Endothelial cell of umbilical vein (primary cell): Measurements from ENCODE around the gene MED19. TPM values are rescaled to one million over a fixed set of nuclear protein-coding genes. Genes with fewer than 3 reads are reported as not detected.

Source experiments
- BruUV-seq: library from RNA; stranded (reverse); fragments of 400-500 nt; replicated peaks from 2 replicates; lab custom pipeline; 2021; lab: Mats Ljungman, UMichigan
- CTCF ChIA-PET: fragments of 300-600, 350-600 bp; sonication (Branson Sonifier 250); formaldehyde crosslinking; loops from one replicate; lab custom pipeline; 2021; ENCODE audit warnings: antibody characterized with exemption, inconsistent platforms; lab: Charles Lee
- POLR2A ChIA-PET: fragments of 300-600, 350-600 bp; sonication (Branson Sonifier 250); formaldehyde crosslinking; loops from one replicate; lab custom pipeline; 2021; ENCODE audit warnings: antibody characterized with exemption, inconsistent platforms; lab: Charles Lee
- DNase-seq: peaks from one replicate; pipeline ENCODE4 v3.0.0-alpha.2; 2011; ENCODE audit warnings: low read depth, low spot score
- FAIRE-seq: peaks from 2 replicates; lab custom pipeline; 2011; peaks lifted over from hg19 to GRCh38; lab: Jason Lieb, UNC
- H2AFZ ChIP-seq: 2 replicates; pipeline ENCODE4 v1.6.0; 2012; ENCODE audit warnings: low read depth, low read length, control low read depth, inconsistent platforms
- H3K27ac ChIP-seq: 2 replicates; pipeline ENCODE4 v1.5.1; 2011; ENCODE audit warnings: low read depth, mild to moderate bottlenecking, control low read depth, low read length, moderate library complexity; ENCODE audit not compliant: insufficient read depth
- H3K27me3 ChIP-seq, 2 experiments: 2 replicates each; pipeline versions ENCODE4 v1.6.0 to v1.6.1; 2011; ENCODE audit warnings: low read length in 2 of 2, mixed read lengths in 1 of 2; ENCODE audit not compliant: control insufficient read depth in 2 of 2, insufficient read depth in 2 of 2
- H3K36me3 ChIP-seq, 2 experiments: 2 replicates in 1 of 2; 3 replicates in 1 of 2; pipeline ENCODE4 v1.5.1; 2011; ENCODE audit warnings: low read length in 2 of 2, mild to moderate bottlenecking in 1 of 2, moderate library complexity in 1 of 2; ENCODE audit not compliant: control insufficient read depth in 2 of 2, insufficient read depth in 2 of 2; ENCODE audit errors: extremely low read depth in 1 of 2
- H3K4me1 ChIP-seq: 3 replicates; pipeline ENCODE4 v1.5.1; 2011; ENCODE audit warnings: mild to moderate bottlenecking, low read length; ENCODE audit not compliant: control insufficient read depth, insufficient read depth; ENCODE audit errors: extremely low read depth
- H3K4me2 ChIP-seq: 2 replicates; pipeline ENCODE4 v1.6.1; 2011; ENCODE audit warnings: low read length, control low read depth, mixed read lengths; ENCODE audit not compliant: insufficient read depth
- H3K4me3 ChIP-seq, 3 experiments: fragments of 200-600 bp in 1 of 3; sonication (generic), shearing (Covaris generic) in 1 of 3; replicated peaks in 1 of 3; 2 replicates each; pipeline ENCODE4 v1.5.1; 2011 to 2016; ENCODE audit warnings: control low read depth in 3 of 3, low read length in 3 of 3, mild to moderate bottlenecking in 2 of 3, inconsistent platforms in 1 of 3, low read depth in 1 of 3, moderate library complexity in 1 of 3; ENCODE audit not compliant: insufficient read depth in 1 of 3
- H3K79me2 ChIP-seq: 2 replicates; pipeline ENCODE4 v1.6.0; 2012; ENCODE audit warnings: low read length, inconsistent platforms; ENCODE audit not compliant: control insufficient read depth, insufficient read depth
- H3K9ac ChIP-seq: replicated peaks from 2 replicates; pipeline ENCODE3; 2011; ENCODE audit warnings: low read length, control low read depth; ENCODE audit not compliant: insufficient read depth; ENCODE audit errors: extremely low read depth
- H3K9me1 ChIP-seq: replicated peaks from 3 replicates; pipeline ENCODE4 v1.6.0; 2011; ENCODE audit warnings: mild to moderate bottlenecking, low read length; ENCODE audit not compliant: control insufficient read depth, insufficient read depth; ENCODE audit errors: extremely low read depth
- H3K9me3 ChIP-seq: replicated peaks from 2 replicates; pipeline ENCODE4 v1.5.1; 2012; ENCODE audit warnings: low read length, inconsistent platforms; ENCODE audit not compliant: control insufficient read depth, insufficient read depth
- H4K20me1 ChIP-seq: replicated peaks from 2 replicates; pipeline ENCODE3; 2011; ENCODE audit warnings: mild to moderate bottlenecking, low read length; ENCODE audit not compliant: control insufficient read depth, insufficient read depth; ENCODE audit errors: extremely low read depth
- EZH2 ChIP-seq: IDR thresholded peaks from 2 replicates; pipeline ENCODE4 v1.6.1; 2012; ENCODE audit warnings: borderline replicate concordance, low read depth, mild to moderate bottlenecking, moderate library complexity, low read length, inconsistent platforms; ENCODE audit not compliant: severe bottlenecking
- FOS ChIP-seq: IDR thresholded peaks from 2 replicates; pipeline ENCODE4 v1.6.1; 2011; ENCODE audit warnings: mild to moderate bottlenecking, low read length, moderate library complexity, borderline replicate concordance; ENCODE audit not compliant: insufficient read depth
- GATA2 ChIP-seq: IDR thresholded peaks from 2 replicates; pipeline ENCODE4 v1.7.0; 2011; ENCODE audit warnings: low read depth, mild to moderate bottlenecking, moderate library complexity, mixed read lengths, low read length; ENCODE audit not compliant: insufficient read length, insufficient read depth
- JUN ChIP-seq: IDR thresholded peaks from 2 replicates; pipeline ENCODE4 v1.6.1; 2011; ENCODE audit warnings: borderline replicate concordance, low read depth; ENCODE audit not compliant: insufficient read length, insufficient read depth
- MYC ChIP-seq: IDR thresholded peaks from one replicate; pipeline ENCODE4 v1.6.1; 2011; ENCODE audit warnings: mild to moderate bottlenecking, low read depth, low read length
- POLR2A ChIP-seq: IDR thresholded peaks from 2 replicates; pipeline ENCODE4 v1.6.1; 2012; ENCODE audit warnings: low read depth, mild to moderate bottlenecking, control low read depth, low read length
- POLR2AphosphoS5 ChIP-seq: IDR thresholded peaks from 2 replicates; pipeline ENCODE4 v1.6.1; 2012; ENCODE audit warnings: low read depth, mild to moderate bottlenecking, control low read depth, low read length, moderate library complexity; ENCODE audit not compliant: insufficient read depth
- dilution Hi-C: fragments of 300-500 bp; cut with MboI; formaldehyde crosslinking; loops from one replicate; pipeline ENCODE4 v1.15.0; 2019; ENCODE audit warnings: low sequenced_read_pairs; ENCODE audit not compliant: extremely low pct_ligation_motif_present
- intact Hi-C: fragments of 100-400 bp; cut with micrococcal nuclease; formaldehyde crosslinking; loops from one replicate; pipeline ENCODE4 v1.10.0; 2022
- polyA plus RNA-seq, 4 experiments: library from polyadenylated mRNA; depleted of rRNA in 3 of 4; stranded (reverse) in 3 of 4; unstranded in 1 of 4; fragments of >200 nt; gene quantifications; 2 replicates each; pipeline versions ENCODE4 v1.2.1 to v1.2.3, GENCODE V29; 2011 to 2012; ENCODE audit warnings: missing spikeins in 1 of 4
- total RNA-seq: library from RNA; stranded (reverse); gene quantifications from 2 replicates; pipeline ENCODE4 v1.2.3, GENCODE V29; 2021
- TF ChIP-seq, protein P1 (sequence below): IDR thresholded peaks from 2 replicates; pipeline ENCODE4 v1.6.1; 2011; ENCODE audit not compliant: insufficient read depth, insufficient read length
- TF ChIP-seq, protein P2 (sequence below), 2 donors: IDR thresholded peaks; 1 replicate in 1 of 2; 2 replicates in 1 of 2; pipeline ENCODE4 v1.5.1; 2011; ENCODE audit warnings: low read length in 2 of 2, mild to moderate bottlenecking in 2 of 2, moderate library complexity in 2 of 2, control low read depth in 1 of 2, inconsistent platforms in 1 of 2, low read depth in 1 of 2; ENCODE audit not compliant: insufficient read depth in 1 of 2; ENCODE audit errors: extremely low read depth in 1 of 2

The MED19 gene
- total and polyA plus RNA-seq, 2 donors (not counting 3 experiments of a cell fraction or from before 2014, with no cell fraction given), result 25.1 to 48.0 TPM

DNA sequence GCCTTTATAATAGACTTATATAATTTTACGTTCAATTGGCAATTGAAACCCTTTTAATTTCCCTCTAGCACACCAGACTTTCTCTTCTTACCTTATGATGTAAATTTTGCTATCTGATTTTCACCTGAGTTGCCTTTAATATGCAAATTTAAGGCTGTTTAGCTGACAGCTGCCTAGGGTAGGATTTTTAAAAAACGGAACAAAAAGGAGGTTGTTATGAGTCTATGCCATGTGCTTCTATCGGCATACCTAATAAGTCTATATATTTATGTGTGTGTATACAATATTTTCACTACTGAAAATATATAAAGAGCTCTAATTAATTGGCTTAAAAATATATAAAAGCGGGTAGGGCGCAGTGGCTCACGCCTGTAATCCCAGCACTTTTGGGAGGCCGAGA, 17.5 kb upstream of the MED19 start:
- TF ChIP-seq, protein P1, sequence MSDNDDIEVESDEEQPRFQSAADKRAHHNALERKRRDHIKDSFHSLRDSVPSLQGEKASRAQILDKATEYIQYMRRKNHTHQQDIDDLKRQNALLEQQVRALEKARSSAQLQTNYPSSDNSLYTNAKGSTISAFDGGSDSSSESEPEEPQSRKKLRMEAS, result no peak
- TF ChIP-seq POLR2A (no peak), FOS (no peak), POLR2AphosphoS5 (no peak), EZH2 (no peak), JUN (no peak), GATA2 (no peak), MYC (no peak)
- TF ChIP-seq, protein P2, sequence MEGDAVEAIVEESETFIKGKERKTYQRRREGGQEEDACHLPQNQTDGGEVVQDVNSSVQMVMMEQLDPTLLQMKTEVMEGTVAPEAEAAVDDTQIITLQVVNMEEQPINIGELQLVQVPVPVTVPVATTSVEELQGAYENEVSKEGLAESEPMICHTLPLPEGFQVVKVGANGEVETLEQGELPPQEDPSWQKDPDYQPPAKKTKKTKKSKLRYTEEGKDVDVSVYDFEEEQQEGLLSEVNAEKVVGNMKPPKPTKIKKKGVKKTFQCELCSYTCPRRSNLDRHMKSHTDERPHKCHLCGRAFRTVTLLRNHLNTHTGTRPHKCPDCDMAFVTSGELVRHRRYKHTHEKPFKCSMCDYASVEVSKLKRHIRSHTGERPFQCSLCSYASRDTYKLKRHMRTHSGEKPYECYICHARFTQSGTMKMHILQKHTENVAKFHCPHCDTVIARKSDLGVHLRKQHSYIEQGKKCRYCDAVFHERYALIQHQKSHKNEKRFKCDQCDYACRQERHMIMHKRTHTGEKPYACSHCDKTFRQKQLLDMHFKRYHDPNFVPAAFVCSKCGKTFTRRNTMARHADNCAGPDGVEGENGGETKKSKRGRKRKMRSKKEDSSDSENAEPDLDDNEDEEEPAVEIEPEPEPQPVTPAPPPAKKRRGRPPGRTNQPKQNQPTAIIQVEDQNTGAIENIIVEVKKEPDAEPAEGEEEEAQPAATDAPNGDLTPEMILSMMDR (IDR thresholded peaks at IDR 0.05; ENCODE audit: extremely low read depth in 1 of 2, insufficient read depth in 1 of 2, low read depth in 1 of 2, low read length in 2 of 2), result no peak
- ChIA-PET POLR2A (no interaction called here), CTCF (interaction anchor here (0.6 kb wide), 1 partner anchor 25 kb away, joined by 4 read pairs; no protein-coding TSS in a partner anchor)
- H3K36me3 ChIP-seq, result no peaks in the 10 kb centered on the region
- intact Hi-C loops (no loop called here), dilution Hi-C loops (no loop called here)
- DNase-seq (no peak), FAIRE-seq (no peak)
- H3K79me2 ChIP-seq, result peaks cover 58% of the 10 kb centered on the region
- H3K9ac ChIP-seq, result no peak overlapping the region
- no peak overlapping the region for H2AFZ ChIP-seq
- H3K27ac ChIP-seq, result no peak overlapping the region
- H3K4me2 ChIP-seq, result no peak overlapping the region
- H3K9me1 ChIP-seq, result no peaks in the 10 kb centered on the region
- BruUV-seq, result no TSS peak
- no peak overlapping the region for H3K4me3 ChIP-seq
- no peaks in the 10 kb centered on the region for H3K4me1 ChIP-seq
- no peaks in the 10 kb centered on the region for H3K27me3 ChIP-seq
- no peaks in the 10 kb centered on the region for H4K20me1 ChIP-seq
- H3K9me3 ChIP-seq, result no peaks in the 10 kb centered on the region
